ENCODE data around the gene ZNF827. TPM values are rescaled to one million over a fixed set of nuclear protein-coding genes. Genes with fewer than 3 reads are reported as not detected.

ZNF827 gene
- total and polyA plus RNA-seq, 2 of the 8 experiments (the other 6 are each of a cell fraction or from before 2014, with no cell fraction given): 25.3 to 26.2 TPM

DNA sequence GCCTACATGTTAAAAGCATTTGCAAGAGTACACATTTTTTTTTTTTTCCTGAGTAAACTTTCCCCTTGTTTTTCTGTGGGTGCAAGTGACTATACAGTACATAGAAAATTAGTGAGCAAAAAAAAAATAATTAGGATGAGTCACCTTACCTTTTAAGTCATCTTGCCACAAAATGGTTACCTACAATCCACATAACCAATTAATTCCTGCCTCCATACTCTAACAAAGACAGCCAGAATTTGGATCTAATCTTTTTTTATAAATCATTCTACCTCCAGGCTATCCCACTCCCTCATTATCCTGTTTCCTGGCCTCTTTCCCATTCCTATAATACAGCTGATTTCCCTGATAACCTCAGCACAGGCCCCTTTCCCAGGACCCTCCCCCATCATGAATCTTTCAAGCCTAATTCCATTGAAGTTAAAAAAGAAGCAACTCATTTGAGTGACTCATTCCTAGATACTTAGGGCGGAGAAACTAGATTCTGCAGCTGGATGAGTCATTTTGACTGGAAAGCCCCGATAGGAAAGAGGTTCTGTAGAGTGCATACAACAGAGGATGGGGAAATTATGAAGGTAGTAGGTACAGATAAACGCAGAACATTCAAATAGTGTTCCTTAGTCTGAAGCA lies 130.5 kb downstream of the ZNF827 start:
- POLR2A ChIA-PET (ENCODE audit: partially characterized antibody): interaction anchor here (0.7 kb wide), 1 partner anchor 100 kb away, joined by 5 read pairs; no protein-coding TSS in a partner anchor
- no peak overlapping the region for H3K56ac ChIP-seq (replicated peaks; ENCODE audit: insufficient read length, low read depth, low read length)
- H2BK20ac ChIP-seq (ENCODE audit: low read length): no peak overlapping the region
- H4K20me1 ChIP-seq (replicated peaks in 1 of 2; ENCODE audit: control insufficient read depth in 1 of 2, insufficient read depth in 2 of 2, low read length in 2 of 2): no peaks in the 10 kb centered on the region
- no peaks in the 10 kb centered on the region for H3K79me1 ChIP-seq (ENCODE audit: low read depth, low read length)
- peaks cover 0 to 5% (median 2%) of the 10 kb centered on the region in 4 experiments; a peak in 2 of 7 replicates for H3K4me1 ChIP-seq (replicated peaks in 1 of 4; ENCODE audit: control insufficient read depth in 3 of 4, insufficient read depth in 4 of 4, low read length in 3 of 4)
- WGBS, 2 experiments (ENCODE audit: extremely low coverage in 1 of 2, insufficient coverage in 1 of 2, insufficient read length in 1 of 2, insufficient replicate concordance in 2 of 2, low coverage in 1 of 2, low lambda C conversion rate in 2 of 2, missing lambda C conversion rate in 1 of 2): 73% methylated on average over 3 of the region's 3 CpGs; no CpG with 5 or more reads in 1 of the 2 experiments
- no peak overlapping the region for H3K4me3 ChIP-seq (ENCODE audit: extremely low read depth in 1 of 4, insufficient read depth in 2 of 4, low read depth in 3 of 4, low read length in 4 of 4)
- no peak for FAIRE-seq
- no peak overlapping the region for H3K4ac ChIP-seq (replicated peaks; ENCODE audit: insufficient read length, low read depth, low read length)
- no peak overlapping the region for H2AK5ac ChIP-seq (ENCODE audit: low read depth, low read length)
- no peak overlapping the region for H4K5ac ChIP-seq (ENCODE audit: insufficient read length, low read depth, low read length)
- H2BK12ac ChIP-seq (ENCODE audit: low read depth, low read length): no peak overlapping the region
- CTCF ChIA-PET (ENCODE audit: partially characterized antibody): interaction anchor here (0.7 to 0.9 kb wide), 2 partner anchors 66 to 81 kb away, joined by 3 read pairs; no protein-coding TSS in a partner anchor
- H3K18ac ChIP-seq (ENCODE audit: extremely low read depth, low read length): no peak overlapping the region
- peaks cover 11 to 13% of the 10 kb centered on the region in 2 experiments for H3K9me3 ChIP-seq (ENCODE audit: insufficient read depth in 2 of 2, low read depth in 1 of 2, low read length in 1 of 2)
- peaks cover 0 to 39% (median 12%) of the 10 kb centered on the region in 4 experiments; a peak in 7 of 8 replicates for H3K36me3 ChIP-seq (ENCODE audit: control insufficient read depth in 2 of 4, insufficient read depth in 4 of 4, low read length in 3 of 4)
- no peak overlapping the region for H2BK120ac ChIP-seq (replicated peaks; ENCODE audit: low read depth, low read length)
- H2BK5ac ChIP-seq (ENCODE audit: low read depth, low read length): no peak overlapping the region
- DNase-seq (ENCODE audit: low read depth in 1 of 2, low spot score in 2 of 2): peak in 1 of 2 experiments; percentile 39
- H3K27me3 ChIP-seq (replicated peaks in 1 of 4; ENCODE audit: control insufficient read depth in 3 of 4, extremely low read depth in 1 of 4, insufficient read depth in 3 of 4, low read length in 3 of 4): no peaks in the 10 kb centered on the region
- H3K9ac ChIP-seq (replicated peaks in 1 of 4; ENCODE audit: extremely low read depth in 1 of 4, low read depth in 3 of 4, low read length in 3 of 4): no peak overlapping the region
- H3K79me2 ChIP-seq (ENCODE audit: control insufficient read depth in 1 of 2, insufficient read depth in 2 of 2, low read length in 2 of 2): no peaks in the 10 kb centered on the region
- H4K8ac ChIP-seq (ENCODE audit: extremely low read depth, insufficient read depth, low read length): no peak overlapping the region
- no peak overlapping the region for H3K14ac ChIP-seq (ENCODE audit: insufficient read length)
- TF ChIP-seq EP300 (IDR thresholded peaks at IDR 0.05; ENCODE audit: borderline replicate concordance in 1 of 2, low read depth in 2 of 2, low read length in 2 of 2) (no peak), JUND (IDR thresholded peaks at IDR 0.05; ENCODE audit: low read length) (peak; percentile 91)
- no peak overlapping the region for H2BK15ac ChIP-seq (ENCODE audit: low read length)
- no peak overlapping the region for H3K4me2 ChIP-seq (ENCODE audit: insufficient read depth in 1 of 2, low read depth in 2 of 2, low read length in 2 of 2)
- no peak overlapping the region for H3K27ac ChIP-seq (ENCODE audit: low read depth, low read length)
- no peaks in the 10 kb centered on the region for H3K23me2 ChIP-seq (ENCODE audit: low read depth, low read length)
- H3K23ac ChIP-seq (ENCODE audit: insufficient read length): no peak overlapping the region
- no peak overlapping the region for H4K91ac ChIP-seq (replicated peaks; ENCODE audit: insufficient read length, low read length)
- H2AFZ ChIP-seq (ENCODE audit: low read length): no peak overlapping the region

All from H1 (cell line).